IMR-90 (cell line): ENCODE measurements around the gene HNRNPR. TPM values are rescaled to one million over a fixed set of nuclear protein-coding genes. Genes with fewer than 3 reads are reported as not detected.

ENCODE experiments used
- ATAC-seq: fragments of 200-7000 bp; cut with Tn5 transposase; 2 replicates; pipeline ENCODE4 v1.9.1; 2020; ENCODE audit warnings: low read depth, mild to moderate bottlenecking, moderate library complexity
- BruUV-seq: library from RNA; stranded (reverse); fragments of 400-500 nt; replicated peaks from 2 replicates; lab custom pipeline; 2021; lab: Mats Ljungman, UMichigan
- CTCF ChIA-PET: fragments of 300-600 bp; formaldehyde crosslinking; extraction: SDS; loops from one replicate; lab custom pipeline; 2021; ENCODE audit warnings: antibody characterized with exemption; lab: Yijun Ruan, JAX
- POLR2A ChIA-PET: fragments of 300-600 bp; sonication (Branson Sonifier 250); formaldehyde crosslinking; loops from one replicate; lab custom pipeline; 2022; ENCODE audit warnings: antibody characterized with exemption; ENCODE audit not compliant: unreplicated experiment; lab: Charles Lee
- DNase-seq: peaks from one replicate; pipeline ENCODE4 v3.0.0; 2013
- H2AFZ ChIP-seq: replicated peaks from 2 replicates; pipeline ENCODE3; 2013; ENCODE audit warnings: low read length, mild to moderate bottlenecking; ENCODE audit not compliant: poor library complexity
- H2AK5ac ChIP-seq: 2 replicates; pipeline ENCODE4 v1.6.1; 2013; ENCODE audit warnings: low read depth, low read length, inconsistent platforms
- H2AK9ac ChIP-seq: replicated peaks from 2 replicates; pipeline ENCODE3; 2013; ENCODE audit warnings: mild to moderate bottlenecking, low read depth, low read length, moderate library complexity; ENCODE audit not compliant: poor library complexity
- H2BK120ac ChIP-seq: 2 replicates; pipeline ENCODE4 v1.6.1; 2013; ENCODE audit warnings: low read depth, low read length, inconsistent platforms
- H2BK15ac ChIP-seq: 3 replicates; pipeline ENCODE4 v1.6.1; 2013; ENCODE audit warnings: low read depth, low read length, inconsistent platforms
- H2BK20ac ChIP-seq: 2 replicates; pipeline ENCODE4 v1.6.1; 2013; ENCODE audit warnings: low read depth, mild to moderate bottlenecking, inconsistent platforms, low read length, moderate library complexity
- H2BK5ac ChIP-seq: 2 replicates; pipeline ENCODE4 v1.6.1; 2013; ENCODE audit warnings: mild to moderate bottlenecking, low read depth, low read length, inconsistent platforms; ENCODE audit not compliant: poor library complexity, severe bottlenecking
- H3K14ac ChIP-seq: replicated peaks from 2 replicates; pipeline ENCODE4 v1.6.1; 2013; ENCODE audit warnings: low read depth, low read length, inconsistent platforms
- H3K18ac ChIP-seq: 2 replicates; pipeline ENCODE4 v1.6.1; 2013; ENCODE audit warnings: low read depth, low read length, control low read depth
- H3K23ac ChIP-seq: 2 replicates; pipeline ENCODE4 v1.6.1; 2013; ENCODE audit warnings: low read depth, low read length, inconsistent platforms
- H3K27ac ChIP-seq: 2 replicates; pipeline ENCODE4 v1.5.1; 2013; ENCODE audit warnings: mild to moderate bottlenecking, control low read depth, low read length; ENCODE audit not compliant: insufficient read depth
- H3K27me3 ChIP-seq: 2 replicates; pipeline ENCODE4 v1.6.1; 2013; ENCODE audit warnings: low read length; ENCODE audit not compliant: control insufficient read depth, insufficient read depth
- H3K36me3 ChIP-seq: 2 replicates; pipeline ENCODE4 v1.6.1; 2013; ENCODE audit warnings: low read length, mixed read lengths; ENCODE audit not compliant: control insufficient read depth, insufficient read depth
- H3K4ac ChIP-seq: 2 replicates; pipeline ENCODE4 v1.6.1; 2013; ENCODE audit warnings: low read depth, low read length, inconsistent platforms
- H3K4me1 ChIP-seq: 2 replicates; pipeline ENCODE4 v1.6.1; 2013; ENCODE audit warnings: low read length, mixed read lengths; ENCODE audit not compliant: control insufficient read depth, insufficient read depth
- H3K4me2 ChIP-seq: 2 replicates; pipeline ENCODE4 v1.6.1; 2013; ENCODE audit warnings: low read depth, mild to moderate bottlenecking, control low read depth, low read length, moderate library complexity
- H3K4me3 ChIP-seq: 2 replicates; pipeline ENCODE4 v1.5.1; 2013; ENCODE audit warnings: low read depth, mild to moderate bottlenecking, control low read depth, low read length, moderate library complexity; ENCODE audit not compliant: insufficient read depth
- H3K56ac ChIP-seq: 2 replicates; pipeline ENCODE4 v1.6.1; 2013; ENCODE audit warnings: low read length, inconsistent platforms; ENCODE audit not compliant: insufficient read depth; ENCODE audit errors: extremely low read depth
- H3K79me1 ChIP-seq, 2 experiments: 2 replicates each; pipeline ENCODE4 v1.6.1; 2013; ENCODE audit warnings: low read length in 2 of 2, inconsistent platforms in 1 of 2, low read depth in 1 of 2
- H3K9ac ChIP-seq: 2 replicates; pipeline ENCODE4 v1.6.1; 2013; ENCODE audit warnings: low read depth, low read length, control low read depth
- H3K9me1 ChIP-seq: 2 replicates; pipeline ENCODE4 v1.6.1; 2013; ENCODE audit warnings: low read length, inconsistent platforms; ENCODE audit not compliant: insufficient read depth
- H3K9me3 ChIP-seq: 2 replicates; pipeline ENCODE4 v1.6.1; 2013; ENCODE audit warnings: low read length; ENCODE audit not compliant: control insufficient read depth, insufficient read depth
- H4K20me1 ChIP-seq: 2 replicates; pipeline ENCODE4 v1.6.1; 2013; ENCODE audit warnings: low read length, inconsistent platforms; ENCODE audit not compliant: insufficient read depth
- H4K5ac ChIP-seq: 2 replicates; pipeline ENCODE4 v1.6.1; 2013; ENCODE audit warnings: mild to moderate bottlenecking, low read depth, low read length, control low read depth
- H4K8ac ChIP-seq, 2 experiments: 2 replicates each; pipeline ENCODE4 v1.6.1; 2013; ENCODE audit warnings: low read depth in 2 of 2, low read length in 2 of 2, control low read depth in 1 of 2, inconsistent platforms in 1 of 2
- H4K91ac ChIP-seq: 2 replicates; pipeline ENCODE4 v1.6.1; 2013; ENCODE audit warnings: low read depth, low read length, inconsistent platforms; ENCODE audit not compliant: insufficient read depth
- BHLHE40 ChIP-seq: fragments of 150-350 bp; IDR thresholded peaks from 2 replicates; pipeline ENCODE4 v1.6.1; 2016; ENCODE audit warnings: mild to moderate bottlenecking, low read depth, low read length
- CHD1 ChIP-seq: IDR thresholded peaks from 2 replicates; pipeline ENCODE4 v1.6.1; 2012; ENCODE audit warnings: low read depth, low read length, improper control_type of control experiment
- FOS ChIP-seq: fragments of 150-350 bp; IDR thresholded peaks from 2 replicates; pipeline ENCODE4 v1.6.1; 2016; ENCODE audit warnings: low read depth, low read length
- RCOR1 ChIP-seq: IDR thresholded peaks from 2 replicates; pipeline ENCODE4 v1.6.1; 2012; ENCODE audit warnings: mild to moderate bottlenecking, low read length, improper control_type of control experiment; ENCODE audit not compliant: insufficient replicate concordance
- WGBS, 2 experiments: methylation state at CpG; one replicate each; pipeline versions ENCODE4 v1.1.5 to v1.1.7; 2013; ENCODE audit warnings: missing lambda C conversion rate in 2 of 2; ENCODE audit not compliant: insufficient read length in 1 of 2; ENCODE audit errors: extremely low coverage in 2 of 2; 5-methylcytosine and 5-hydroxymethylcytosine counted together
- dilution Hi-C: fragments of 300-500 bp; cut with HindIII; formaldehyde crosslinking; loops from one replicate; pipeline ENCODE4 v1.14.3; 2018; ENCODE audit warnings: low sequenced_read_pairs; ENCODE audit not compliant: unreplicated experiment
- in situ Hi-C: fragments of 300-500 bp; cut with MboI; formaldehyde crosslinking; loops from 3 replicates; pipeline ENCODE4 v1.14.3; 2019; ENCODE audit warnings: low sequenced_read_pairs, inconsistent platforms, mixed read lengths
- intact Hi-C: fragments of 100-400 bp; cut with micrococcal nuclease; formaldehyde crosslinking; loops from 2 replicates; pipeline ENCODE4 v1.10.0; 2022
- polyA plus RNA-seq, 3 experiments: library from polyadenylated mRNA; depleted of rRNA; stranded (reverse); fragments of >200 nt; gene quantifications; 2 replicates each; pipeline ENCODE4 v1.2.3, GENCODE V29; 2012; ENCODE audit warnings: low replicate concordance in 1 of 3
- total RNA-seq: library from RNA; depleted of rRNA; stranded (reverse); fragments of >200 nt; gene quantifications from 2 replicates; pipeline ENCODE4 v1.2.3, GENCODE V29; 2012

The HNRNPR gene
- total and polyA plus RNA-seq, 2 of the 4 experiments (the other 2 are of a cell fraction): 99.7 to 111 TPM

DNA sequence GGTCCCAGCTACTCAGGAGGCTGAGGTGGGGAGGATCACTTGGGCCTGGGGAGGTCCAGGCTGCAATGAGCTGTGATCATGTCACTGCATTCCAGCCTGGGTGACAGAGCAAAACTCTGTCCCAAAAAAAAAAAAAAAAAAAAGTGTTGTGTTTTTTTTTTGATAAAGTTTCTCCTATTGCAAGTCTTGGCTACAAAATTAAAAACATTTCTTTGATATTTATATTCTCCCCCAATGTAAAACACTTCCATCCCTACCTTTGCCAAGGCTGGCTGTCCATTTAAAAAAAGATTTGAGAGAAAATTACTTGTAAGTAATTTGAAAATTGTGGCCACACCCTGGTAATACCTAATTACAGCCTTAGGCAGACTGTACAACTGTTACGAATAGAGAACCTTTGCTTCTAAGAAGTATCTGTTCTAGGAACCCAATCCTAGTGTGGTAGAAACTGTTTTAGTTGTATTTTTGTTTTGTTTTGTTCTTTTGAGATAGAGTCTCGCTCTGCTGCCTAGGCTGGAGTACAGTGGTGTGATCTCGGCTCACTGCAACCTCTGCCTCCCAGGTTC, 14.3 kb upstream of the HNRNPR start:
- Histone ChIP-seq H3K18ac (no peak overlapping the region), H3K4ac (no peak overlapping the region), H3K4me2 (no peak overlapping the region), H2AFZ (no peak overlapping the region), H3K4me3 (no peak overlapping the region), H4K8ac (no peak overlapping the region), H2BK15ac (no peak overlapping the region), H3K9me1 (no peaks in the 10 kb centered on the region), H2AK9ac (no peak overlapping the region), H3K23ac (no peak overlapping the region), H3K56ac (no peak overlapping the region), H3K9me3 (peaks cover 37% of the 10 kb centered on the region), H3K36me3 (peaks cover 30% of the 10 kb centered on the region), H3K9ac (no peak overlapping the region), H3K27me3 (no peaks in the 10 kb centered on the region), H3K79me1 (peaks cover 25% of the 10 kb centered on the region in 2 experiments), H2BK120ac (no peak overlapping the region), H4K20me1 (no peaks in the 10 kb centered on the region), H3K14ac (no peak overlapping the region), H4K5ac (no peak overlapping the region), H3K27ac (no peak overlapping the region), H4K91ac (no peak overlapping the region), H2BK5ac (no peak overlapping the region), H2AK5ac (no peak overlapping the region), H3K4me1 (no peaks in the 10 kb centered on the region), H2BK20ac (no peak overlapping the region)
- in situ Hi-C loops (no loop called here), dilution Hi-C loops (no loop called here), intact Hi-C loops (no loop called here)
- TF ChIP-seq CHD1: no peak
- TF ChIP-seq FOS: no peak
- TF ChIP-seq RCOR1: no peak
- TF ChIP-seq BHLHE40: no peak
- WGBS, 2 experiments: no CpG with 5 or more reads among the region's 3 CpGs
- ATAC-seq (no peak), DNase-seq (no peak)
- no TSS peak for BruUV-seq
- POLR2A ChIA-PET: no interaction called here
- CTCF ChIA-PET: interaction anchor here (0.7 kb wide), 1 partner anchor 382 kb away, joined by 3 read pairs; no protein-coding TSS in a partner anchor
